ENCODE results near the gene OASL. TPM values are rescaled to one million over a fixed set of nuclear protein-coding genes. Genes with fewer than 3 reads are reported as not detected.

OASL gene
- total and polyA plus RNA-seq, 2 of the 4 experiments (the other 2 are of a cell fraction): under 0.01 to 0.05 TPM

- Histone ChIP-seq H4K20me1 (ENCODE audit: insufficient read depth, low read length) (no peaks in the 10 kb centered on the region), H3K36me3 (ENCODE audit: control insufficient read depth, insufficient read depth, low read length) (peaks cover 27% of the 10 kb centered on the region), H2AK5ac (ENCODE audit: low read depth, low read length) (no peak overlapping the region), H2BK15ac (ENCODE audit: low read depth, low read length) (no peak overlapping the region), H3K4me1 (ENCODE audit: control insufficient read depth, insufficient read depth, low read length) (peaks cover 3% of the 10 kb centered on the region; the same call in 1 of the 2 replicates), H3K9me3 (ENCODE audit: control insufficient read depth, insufficient read depth, low read length) (no peaks in the 10 kb centered on the region), H3K4ac (ENCODE audit: low read depth, low read length) (no peak overlapping the region), H2BK5ac (ENCODE audit: low read depth, low read length, poor library complexity, severe bottlenecking) (no peak overlapping the region), H2BK120ac (ENCODE audit: low read depth, low read length) (no peak overlapping the region), H2AFZ (replicated peaks; ENCODE audit: low read length, poor library complexity) (no peak overlapping the region), H3K18ac (ENCODE audit: low read depth, low read length) (no peak overlapping the region), H4K91ac (ENCODE audit: insufficient read depth, low read depth, low read length) (no peak overlapping the region), H3K79me1 (ENCODE audit: low read depth in 1 of 2, low read length in 2 of 2) (no peaks in the 10 kb centered on the region), H3K14ac (replicated peaks; ENCODE audit: low read depth, low read length) (no peak overlapping the region), H3K4me3 (ENCODE audit: insufficient read depth, low read depth, low read length) (no peak overlapping the region), H3K9ac (ENCODE audit: low read depth, low read length) (no peak overlapping the region), H3K27me3 (ENCODE audit: control insufficient read depth, insufficient read depth, low read length) (no peaks in the 10 kb centered on the region), H3K56ac (ENCODE audit: extremely low read depth, insufficient read depth, low read length) (no peak overlapping the region), H2AK9ac (replicated peaks; ENCODE audit: low read depth, low read length, poor library complexity) (no peak overlapping the region), H3K23ac (ENCODE audit: low read depth, low read length) (no peak overlapping the region), H3K4me2 (ENCODE audit: low read depth, low read length) (no peak overlapping the region), H3K9me1 (ENCODE audit: insufficient read depth, low read length) (no peaks in the 10 kb centered on the region), H4K5ac (ENCODE audit: low read depth, low read length) (no peak overlapping the region), H3K27ac (ENCODE audit: insufficient read depth, low read length) (no peak overlapping the region), H2BK20ac (ENCODE audit: low read depth, low read length) (no peak overlapping the region), H4K8ac (ENCODE audit: low read depth in 2 of 2, low read length in 2 of 2) (no peak overlapping the region)
- 50% methylated on average over 1 of the region's 16 CpGs; no CpG with 5 or more reads in 1 of the 2 experiments for WGBS, 2 experiments (ENCODE audit: extremely low coverage in 2 of 2, insufficient read length in 1 of 2)
- DNase-seq (no peak), ATAC-seq (ENCODE audit: low read depth) (no peak)
- intact Hi-C loops (cut with micrococcal nuclease) (no loop called here), dilution Hi-C loops (cut with HindIII; ENCODE audit: low sequenced_read_pairs, unreplicated experiment) (no loop called here), in situ Hi-C loops (cut with MboI; ENCODE audit: low sequenced_read_pairs) (no loop called here)
- BruUV-seq (replicated peaks): no TSS peak
- TF ChIP-seq USF2 (IDR thresholded peaks at IDR 0.05; ENCODE audit: low read depth, low read length) (no peak), SMC3 (IDR thresholded peaks at IDR 0.05; ENCODE audit: low read depth, low read length) (no peak), FOS (IDR thresholded peaks at IDR 0.05; ENCODE audit: low read depth, low read length) (no peak), CHD1 (IDR thresholded peaks at IDR 0.05; ENCODE audit: low read depth, low read length) (no peak), RFX5 (IDR thresholded peaks at IDR 0.05; ENCODE audit: low read depth, low read length) (no peak), MAZ (IDR thresholded peaks at IDR 0.05; ENCODE audit: borderline replicate concordance, low read depth, low read length) (no peak), MAFK (IDR thresholded peaks at IDR 0.05; ENCODE audit: low read depth, low read length) (no peak), POLR2A (IDR thresholded peaks at IDR 0.05; ENCODE audit: low read depth, low read length) (no peak), ELK1 (IDR thresholded peaks at IDR 0.05; ENCODE audit: borderline replicate concordance, low read depth, low read length) (no peak), CEBPB (IDR thresholded peaks at IDR 0.05; ENCODE audit: low read depth, low read length) (no peak), RAD21 (IDR thresholded peaks at IDR 0.05; ENCODE audit: low read length) (no peak), RCOR1 (IDR thresholded peaks at IDR 0.05; ENCODE audit: insufficient replicate concordance, low read length) (no peak), CTCF (conservative IDR thresholded peaks at IDR 0.05; ENCODE audit: low read depth, low read length) (no peak), NFE2L2 (IDR thresholded peaks at IDR 0.05; ENCODE audit: low read depth, low read length) (no peak), MXI1 (IDR thresholded peaks at IDR 0.05; ENCODE audit: borderline replicate concordance, low read depth, low read length) (no peak)
- ChIA-PET CTCF (no interaction called here), POLR2A (ENCODE audit: unreplicated experiment) (no interaction called here)
These were observed 34.7 kb downstream of the OASL start for GRCh38 chr12:121004253-121004815.

Data from IMR-90 (cell line).